HEK293 (cell line): Measurements from ENCODE around the gene KREMEN1.

ENCODE experiments used
- CTCF ChIA-PET: fragments of 350-600 bp; formaldehyde crosslinking; extraction: SDS; loops from one replicate; lab custom pipeline; 2021; ENCODE audit warnings: antibody characterized with exemption; lab: Yijun Ruan, JAX
- POLR2A ChIA-PET: fragments of 300-600 bp; formaldehyde crosslinking; extraction: SDS; loops from one replicate; lab custom pipeline; 2020; ENCODE audit warnings: antibody characterized with exemption, inconsistent platforms; lab: Yijun Ruan, JAX
- H3K27ac ChIP-seq: fragments of 200-500 bp; sonication (Bioruptor generic); 2 replicates; pipeline ENCODE4 v1.5.1; 2014; ENCODE audit warnings: low read depth, low read length, control low read depth, inconsistent platforms; ENCODE audit errors: extremely low read depth
- H3K36me3 ChIP-seq, 2 experiments: fragments of 200-500 bp in 1 of 2; sonication (Bioruptor generic) in 1 of 2; 1 replicate in 1 of 2; 2 replicates in 1 of 2; pipeline ENCODE4 v1.5.1; 2014 to 2017; ENCODE audit warnings: inconsistent platforms in 2 of 2, low read length in 2 of 2; ENCODE audit not compliant: control insufficient read depth in 2 of 2, insufficient read depth in 1 of 2
- H3K4me1 ChIP-seq: fragments of 200-500 bp; sonication (Bioruptor generic); 2 replicates; pipeline ENCODE4 v1.5.1; 2014; ENCODE audit warnings: mild to moderate bottlenecking, low read length, inconsistent platforms; ENCODE audit not compliant: control insufficient read depth, insufficient read depth
- H3K4me3 ChIP-seq: 2 replicates; pipeline ENCODE4 v1.5.1; 2011; ENCODE audit warnings: low read depth, mild to moderate bottlenecking, control low read depth, low read length, moderate library complexity
- H3K9me3 ChIP-seq: fragments of 200-500 bp; sonication (Bioruptor generic); 2 replicates; pipeline ENCODE4 v1.5.1; 2014; ENCODE audit warnings: low read depth, low read length, inconsistent platforms; ENCODE audit not compliant: control insufficient read depth, insufficient read depth
- BCL11A ChIP-seq: fragments of 450-650 bp; formaldehyde crosslinking; IDR thresholded peaks from 2 replicates; pipeline ENCODE4 v1.5.1; 2016; ENCODE audit warnings: low read depth, missing biosample characterization, missing genetic modification characterization
- EGR2 ChIP-seq: fragments of 450-650 bp; formaldehyde crosslinking; IDR thresholded peaks from 2 replicates; pipeline ENCODE4 v1.5.1; 2016; ENCODE audit warnings: low read depth, missing biosample characterization, missing genetic modification characterization
- FEZF1 ChIP-seq: fragments of 450-650 bp; formaldehyde crosslinking; IDR thresholded peaks from 2 replicates; pipeline ENCODE4 v1.5.1; 2016; ENCODE audit warnings: missing biosample characterization, missing genetic modification characterization
- GLIS1 ChIP-seq: fragments of 450-650 bp; formaldehyde crosslinking; IDR thresholded peaks from 2 replicates; pipeline ENCODE4 v1.5.1; 2016; ENCODE audit warnings: missing biosample characterization, missing genetic modification characterization
- GLIS2 ChIP-seq: fragments of 450-650 bp; formaldehyde crosslinking; IDR thresholded peaks from 2 replicates; pipeline ENCODE4 v1.5.1; 2016; ENCODE audit warnings: missing biosample characterization, missing genetic modification characterization
- SP3 ChIP-seq: fragments of 450-650 bp; formaldehyde crosslinking; IDR thresholded peaks from 2 replicates; pipeline ENCODE4 v1.5.1; 2016; ENCODE audit warnings: missing biosample characterization, missing genetic modification characterization
- ZBTB1 ChIP-seq: fragments of 450-650 bp; formaldehyde crosslinking; IDR thresholded peaks from 2 replicates; pipeline ENCODE4 v1.5.1; 2016; ENCODE audit warnings: missing biosample characterization, missing genetic modification characterization
- ZBTB20 ChIP-seq: fragments of 450-650 bp; formaldehyde crosslinking; IDR thresholded peaks from 2 replicates; pipeline ENCODE4 v1.5.1; 2016; ENCODE audit warnings: missing biosample characterization, missing genetic modification characterization
- ZIC2 ChIP-seq: fragments of 450-650 bp; formaldehyde crosslinking; IDR thresholded peaks from 2 replicates; pipeline ENCODE4 v1.5.1; 2016; ENCODE audit warnings: missing biosample characterization, missing genetic modification characterization
- ZNF155 ChIP-seq: fragments of 450-650 bp; formaldehyde crosslinking; IDR thresholded peaks from 2 replicates; pipeline ENCODE4 v1.5.1; 2016; ENCODE audit warnings: missing biosample characterization, missing genetic modification characterization
- ZNF391 ChIP-seq: fragments of 450-650 bp; formaldehyde crosslinking; IDR thresholded peaks from 2 replicates; pipeline ENCODE4 v1.5.1; 2016; ENCODE audit warnings: low read depth, missing biosample characterization, missing genetic modification characterization, borderline replicate concordance
- ZNF510 ChIP-seq: fragments of 450-650 bp; formaldehyde crosslinking; IDR thresholded peaks from 2 replicates; pipeline ENCODE4 v1.5.1; 2018; ENCODE audit warnings: mild to moderate bottlenecking, missing genetic modification characterization, missing biosample characterization; ENCODE audit not compliant: insufficient replicate concordance
- ZNF600 ChIP-seq: fragments of 450-650 bp; formaldehyde crosslinking; IDR thresholded peaks from 2 replicates; pipeline ENCODE4 v1.5.1; 2016; ENCODE audit warnings: missing biosample characterization, missing genetic modification characterization
- ZNF768 ChIP-seq: fragments of 450-650 bp; formaldehyde crosslinking; IDR thresholded peaks from 2 replicates; pipeline ENCODE4 v1.5.1; 2018; ENCODE audit warnings: missing biosample characterization, mild to moderate bottlenecking, missing genetic modification characterization
- ZSCAN23 ChIP-seq: fragments of 450-650 bp; formaldehyde crosslinking; IDR thresholded peaks from 2 replicates; pipeline ENCODE4 v1.5.1; 2016; ENCODE audit warnings: missing biosample characterization, missing genetic modification characterization
- TF ChIP-seq, protein P1 (sequence below): fragments of 450-650 bp; formaldehyde crosslinking; IDR thresholded peaks from 2 replicates; pipeline ENCODE4 v1.5.1; 2016; ENCODE audit warnings: missing biosample characterization, missing genetic modification characterization
- TF ChIP-seq, protein P2 (sequence below): IDR thresholded peaks from 2 replicates; pipeline ENCODE4 v1.6.1; 2011; ENCODE audit warnings: mild to moderate bottlenecking, low read depth, low read length, borderline replicate concordance
- TF ChIP-seq, protein P3 (sequence below): fragments of 450-650 bp; formaldehyde crosslinking; IDR thresholded peaks from 2 replicates; pipeline ENCODE4 v1.5.1; 2016; ENCODE audit warnings: missing biosample characterization, missing genetic modification characterization

The KREMEN1 gene

DNA sequence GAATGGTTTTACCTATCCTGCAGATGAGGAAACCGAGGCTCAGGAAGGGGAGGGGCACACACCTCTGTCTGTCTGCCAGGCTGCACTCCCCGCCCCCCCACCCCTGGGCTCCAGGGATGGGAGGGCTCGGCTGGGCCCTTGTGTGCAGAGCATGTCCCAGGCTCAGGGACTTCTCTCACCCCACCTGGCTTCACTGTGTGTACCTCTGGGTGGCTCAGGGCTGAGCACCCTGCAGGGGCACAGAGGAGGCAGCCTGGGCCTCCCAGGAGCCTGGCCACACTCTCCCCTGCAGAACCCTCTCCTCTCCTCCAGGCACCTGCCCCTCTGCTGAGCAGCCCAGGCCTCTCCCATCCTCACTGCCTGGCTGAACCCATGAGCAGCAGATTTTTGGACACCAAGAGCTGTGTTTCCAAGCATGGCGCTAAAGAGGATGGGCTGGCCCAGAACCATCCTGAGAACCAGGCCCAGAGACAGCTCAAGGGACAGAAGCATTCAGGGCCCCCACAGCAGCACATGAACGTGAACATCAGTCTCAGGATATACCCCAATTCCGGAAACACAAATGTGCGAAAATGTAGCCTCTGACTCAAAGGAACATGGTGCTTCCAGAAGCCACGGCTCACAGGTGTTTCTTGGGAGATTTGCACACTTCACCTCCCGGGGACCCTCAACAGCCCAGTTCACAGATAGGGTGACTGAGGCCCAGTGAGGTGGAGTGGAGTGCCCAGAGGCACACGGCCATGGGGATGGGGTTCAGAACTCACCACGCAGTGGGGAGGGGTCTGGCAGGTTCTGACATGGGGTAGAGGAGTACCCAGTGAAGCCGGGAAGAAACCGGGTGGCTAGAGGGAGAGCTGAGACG lies 143.4 kb downstream of the KREMEN1 start:
- Histone ChIP-seq H3K36me3 (no peaks in the 10 kb centered on the region), H3K9me3 (no peaks in the 10 kb centered on the region)
- TF ChIP-seq ZNF768 (tag by site-specific recombination) (no peak), ZNF155 (no peak), SP3 (tag by site-specific recombination) (no peak), ZIC2 (tag by site-specific recombination) (0 out of 2 replicates have a peak, but pooled peaks have one; percentile 4), GLIS2 (tag by site-specific recombination) (0 out of 2 replicates have a peak, but pooled peaks have one; percentile 22), ZNF510 (no peak), FEZF1 (no peak), ZNF600 (tag by site-specific recombination) (no peak), ZNF391 (tag by site-specific recombination) (no peak), GLIS1 (tag by site-specific recombination) (peak; percentile 81), BCL11A (tag by site-specific recombination) (no peak), ZSCAN23 (tag by site-specific recombination) (no peak), ZBTB20 (tag by site-specific recombination) (no peak), EGR2 (tag by site-specific recombination) (no peak), ZBTB1 (tag by site-specific recombination) (no peak)
- TF ChIP-seq, protein P1, sequence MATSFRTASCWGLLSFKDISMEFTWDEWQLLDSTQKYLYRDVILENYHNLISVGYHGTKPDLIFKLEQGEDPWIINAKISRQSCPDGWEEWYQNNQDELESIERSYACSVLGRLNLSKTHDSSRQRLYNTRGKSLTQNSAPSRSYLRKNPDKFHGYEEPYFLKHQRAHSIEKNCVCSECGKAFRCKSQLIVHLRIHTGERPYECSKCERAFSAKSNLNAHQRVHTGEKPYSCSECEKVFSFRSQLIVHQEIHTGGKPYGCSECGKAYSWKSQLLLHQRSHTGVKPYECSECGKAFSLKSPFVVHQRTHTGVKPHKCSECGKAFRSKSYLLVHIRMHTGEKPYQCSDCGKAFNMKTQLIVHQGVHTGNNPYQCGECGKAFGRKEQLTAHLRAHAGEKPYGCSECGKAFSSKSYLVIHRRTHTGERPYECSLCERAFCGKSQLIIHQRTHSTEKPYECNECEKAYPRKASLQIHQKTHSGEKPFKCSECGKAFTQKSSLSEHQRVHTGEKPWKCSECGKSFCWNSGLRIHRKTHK: no peak
- TF ChIP-seq, protein P2, sequence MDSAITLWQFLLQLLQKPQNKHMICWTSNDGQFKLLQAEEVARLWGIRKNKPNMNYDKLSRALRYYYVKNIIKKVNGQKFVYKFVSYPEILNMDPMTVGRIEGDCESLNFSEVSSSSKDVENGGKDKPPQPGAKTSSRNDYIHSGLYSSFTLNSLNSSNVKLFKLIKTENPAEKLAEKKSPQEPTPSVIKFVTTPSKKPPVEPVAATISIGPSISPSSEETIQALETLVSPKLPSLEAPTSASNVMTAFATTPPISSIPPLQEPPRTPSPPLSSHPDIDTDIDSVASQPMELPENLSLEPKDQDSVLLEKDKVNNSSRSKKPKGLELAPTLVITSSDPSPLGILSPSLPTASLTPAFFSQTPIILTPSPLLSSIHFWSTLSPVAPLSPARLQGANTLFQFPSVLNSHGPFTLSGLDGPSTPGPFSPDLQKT: no peak
- TF ChIP-seq, all 188 proteins: peak for 3
- POLR2A ChIA-PET: interaction anchor here (0.6 kb wide), 1 partner anchor 128 kb away, joined by 6 read pairs; no protein-coding TSS in a partner anchor
- Histone ChIP-seq H3K4me3 (no peak overlapping the region), H3K27ac (no peak overlapping the region), H3K4me1 (no peaks in the 10 kb centered on the region)
- CTCF ChIA-PET: interaction anchor here (0.6 kb wide), 1 partner anchor 101 kb away, joined by 6 read pairs; no protein-coding TSS in a partner anchor

DNA sequence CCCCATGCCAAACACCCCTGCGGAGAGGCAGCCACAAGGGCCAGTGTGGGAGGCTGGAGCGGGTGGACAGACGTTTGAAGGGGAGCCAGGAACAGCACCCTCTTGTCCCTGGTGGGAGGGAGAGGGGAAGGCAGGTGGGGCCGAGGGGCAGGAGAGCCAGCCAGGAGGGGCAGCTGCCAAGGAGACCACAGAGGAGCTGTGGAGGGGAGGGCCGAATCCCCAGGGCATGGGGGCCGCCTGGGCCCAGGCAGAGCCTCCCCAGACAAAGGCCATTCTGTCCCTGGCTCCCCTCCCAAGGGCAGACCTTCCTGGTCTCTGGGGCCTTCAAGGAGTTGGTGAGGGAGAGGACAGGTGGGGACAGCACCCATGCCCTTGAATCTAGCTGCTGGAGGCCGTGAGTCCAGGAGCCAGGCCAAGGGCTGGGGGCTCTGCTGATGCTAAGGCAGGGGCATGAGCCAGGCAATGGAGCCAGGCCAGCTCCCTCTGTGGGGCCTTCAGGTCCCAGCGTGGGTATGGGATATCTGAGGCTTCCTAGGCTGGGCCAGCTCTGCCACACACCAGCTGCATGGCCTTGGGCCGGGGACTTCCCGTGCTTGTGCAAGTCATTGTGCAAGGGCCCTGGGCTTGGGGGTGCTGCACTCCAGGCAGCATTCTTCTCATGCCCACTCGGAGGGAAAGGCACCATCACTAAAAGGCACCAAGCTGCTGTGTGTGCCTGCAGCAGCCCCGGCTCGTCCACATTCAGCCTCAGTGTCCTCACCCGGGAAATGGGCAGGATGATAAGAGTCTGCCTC lies 144.2 kb downstream of the KREMEN1 start:
- Histone ChIP-seq H3K9me3 (no peaks in the 10 kb centered on the region), H3K4me1 (no peaks in the 10 kb centered on the region), H3K27ac (no peak overlapping the region), H3K36me3 (no peaks in the 10 kb centered on the region), H3K4me3 (no peak overlapping the region)
- ChIA-PET CTCF (interaction anchor here (0.6 to 1.7 kb wide), 2 partner anchors 15 to 29 kb away, joined by 4 to 6 read pairs; no protein-coding TSS in a partner anchor), POLR2A (interaction anchor here (0.6 kb wide), 1 partner anchor 128 kb away, joined by 6 read pairs; no protein-coding TSS in a partner anchor)
- TF ChIP-seq GLIS1 (tag by site-specific recombination): peak; percentile 27; the same call in 1 of the 2 replicates
- TF ChIP-seq, protein P3, sequence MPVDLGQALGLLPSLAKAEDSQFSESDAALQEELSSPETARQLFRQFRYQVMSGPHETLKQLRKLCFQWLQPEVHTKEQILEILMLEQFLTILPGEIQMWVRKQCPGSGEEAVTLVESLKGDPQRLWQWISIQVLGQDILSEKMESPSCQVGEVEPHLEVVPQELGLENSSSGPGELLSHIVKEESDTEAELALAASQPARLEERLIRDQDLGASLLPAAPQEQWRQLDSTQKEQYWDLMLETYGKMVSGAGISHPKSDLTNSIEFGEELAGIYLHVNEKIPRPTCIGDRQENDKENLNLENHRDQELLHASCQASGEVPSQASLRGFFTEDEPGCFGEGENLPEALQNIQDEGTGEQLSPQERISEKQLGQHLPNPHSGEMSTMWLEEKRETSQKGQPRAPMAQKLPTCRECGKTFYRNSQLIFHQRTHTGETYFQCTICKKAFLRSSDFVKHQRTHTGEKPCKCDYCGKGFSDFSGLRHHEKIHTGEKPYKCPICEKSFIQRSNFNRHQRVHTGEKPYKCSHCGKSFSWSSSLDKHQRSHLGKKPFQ (tag by site-specific recombination): no peak
